Stimulated activated CD8-positive, alpha-beta memory T cell treated with anti-CD3 and anti-CD28 coated beads, Interleukin-2, amount 100 ng/mL, for 48 hours (primary cell): ENCODE measurements around the gene CHST3.

Experiments
- DNase-seq, 2 donors: peaks; one replicate each; pipeline ENCODE4 v3.0.0-alpha.2; 2020; ENCODE audit warnings: low read depth in 2 of 2

CHST3 gene

GRCh38 chr10:71989661-71990454 lies 25.7 kb downstream of the CHST3 start:
- DNase-seq: no peak

- DNase-seq: no peak
Measured at GRCh38 chr10:71990706-71991269, 26.6 kb downstream of the CHST3 start.

- no peak for DNase-seq
Measured at GRCh38 chr10:71995449-71995848, 31.3 kb downstream of the CHST3 start.

- no peak for DNase-seq
Measured at GRCh38 chr10:71995887-71996575, 31.8 kb downstream of the CHST3 start.

GRCh38 chr10:71996592-71997371 lies 32.6 kb downstream of the CHST3 start:
- DNase-seq: no peak

GRCh38 chr10:71998119-71998839 lies 34.1 kb downstream of the CHST3 start:
- DNase-seq: no peak

GRCh38 chr10:71998840-71999194 lies 34.6 kb downstream of the CHST3 start:
- DNase-seq: no peak

GRCh38 chr10:71999360-72000072 lies 35.3 kb downstream of the CHST3 start:
- DNase-seq: no peak

- DNase-seq: no peak
Measured at GRCh38 chr10:72000073-72001032, 36.2 kb downstream of the CHST3 start.

- no peak for DNase-seq
Measured at GRCh38 chr10:72001033-72001395, 36.8 kb downstream of the CHST3 start.

GRCh38 chr10:72002354-72003295 lies 38.4 kb downstream of the CHST3 start:
- no peak for DNase-seq

GRCh38 chr10:72006026-72006425 lies 41.8 kb downstream of the CHST3 start:
- no peak for DNase-seq

- no peak for DNase-seq
Measured at GRCh38 chr10:72007246-72007892, 43.2 kb downstream of the CHST3 start.

- DNase-seq: no peak
Measured at GRCh38 chr10:72008096-72008981, 44.1 kb downstream of the CHST3 start.

- DNase-seq: no peak
Measured at GRCh38 chr10:72009051-72009424, 44.8 kb downstream of the CHST3 start.

- DNase-seq: no peak
Measured at GRCh38 chr10:72009425-72010081, 45.4 kb downstream of the CHST3 start.
